Tibial nerve (tissue), 4 donors: Measurements from ENCODE around the gene ARID1B.

Experiments
- CTCF ChIP-seq, 5 experiments: fragments of 200-600 bp in 3 of 5; fragments of 450-650 bp in 2 of 5; sonication (generic) in 3 of 5; IDR thresholded peaks; one replicate each; pipeline ENCODE4 v1.5.1; 2016 to 2019; ENCODE audit warnings: antibody characterized with exemption in 5 of 5, mild to moderate bottlenecking in 3 of 5, moderate library complexity in 2 of 5
- EP300 ChIP-seq, 2 donors: sonication (generic); formaldehyde crosslinking; IDR thresholded peaks; one replicate each; pipeline ENCODE4 v1.6.1; 2017; ENCODE audit warnings: antibody characterized with exemption in 2 of 2, mild to moderate bottlenecking in 1 of 2
- POLR2A ChIP-seq, 2 donors: fragments of 450-650 bp; IDR thresholded peaks; one replicate each; pipeline ENCODE4 v1.6.1; 2017; ENCODE audit warnings: antibody characterized with exemption in 2 of 2, mild to moderate bottlenecking in 2 of 2, moderate library complexity in 2 of 2

DNA sequence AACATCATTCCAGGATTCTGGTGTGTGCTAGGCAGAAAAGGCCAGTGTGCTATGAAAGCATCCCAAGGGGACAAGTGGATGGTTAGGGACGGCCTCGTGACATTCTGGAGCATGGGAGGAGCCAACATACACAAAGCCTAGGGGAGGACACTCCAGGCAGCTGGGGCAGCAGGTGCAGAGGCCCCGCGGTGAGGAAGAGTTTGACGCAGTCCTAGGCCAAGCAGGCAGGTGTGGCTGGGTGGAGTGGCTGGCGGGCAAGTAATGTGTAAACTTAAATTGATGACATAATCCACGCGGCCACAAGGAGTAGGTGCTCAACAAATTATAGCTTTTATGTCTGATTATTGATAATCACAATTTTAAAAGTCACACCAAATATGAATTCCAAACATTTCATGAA is 452.5 kb downstream of the ARID1B start:
- no peak for TF ChIP-seq CTCF (IDR thresholded peaks at IDR 0.05)
- TF ChIP-seq POLR2A (IDR thresholded peaks at IDR 0.05), result no peak
- TF ChIP-seq EP300 (IDR thresholded peaks at IDR 0.05), result no peak
